Skeletal muscle tissue (tissue), 4 donors: ENCODE measurements around the gene TUBA4A. TPM values are rescaled to one million over a fixed set of nuclear protein-coding genes. Genes with fewer than 3 reads are reported as not detected.
"Not testable (repeated sequence)": the region's sequence is repeated elsewhere in the genome, so short reads cannot be mapped to it uniquely, and the experiment has no call there.

Experiments
- H3K27ac ChIP-seq: one replicate; pipeline ENCODE4 v1.7.0; 2013; ENCODE audit warnings: mild to moderate bottlenecking, low read depth, low read length, inconsistent platforms
- H3K27me3 ChIP-seq, 3 donors: one replicate each; pipeline ENCODE4 v1.7.0; 2013; ENCODE audit warnings: low read length in 3 of 3; ENCODE audit not compliant: control insufficient read depth in 3 of 3, insufficient read depth in 3 of 3
- H3K36me3 ChIP-seq, 3 donors: one replicate each; pipeline ENCODE4 v1.7.0; 2013; ENCODE audit warnings: low read length in 3 of 3; ENCODE audit not compliant: control insufficient read depth in 3 of 3, insufficient read depth in 3 of 3
- H3K4me1 ChIP-seq, 3 donors: one replicate each; pipeline ENCODE4 v1.7.0; 2013; ENCODE audit warnings: low read length in 3 of 3, mild to moderate bottlenecking in 3 of 3; ENCODE audit not compliant: control insufficient read depth in 3 of 3, insufficient read depth in 3 of 3
- H3K4me3 ChIP-seq, 3 donors: one replicate each; pipeline ENCODE4 v1.7.0; 2013; ENCODE audit warnings: low read length in 3 of 3
- H3K9ac ChIP-seq, 3 donors: one replicate each; pipeline ENCODE4 v1.7.0; 2013; ENCODE audit warnings: low read length in 3 of 3, mild to moderate bottlenecking in 3 of 3, moderate library complexity in 2 of 3, low read depth in 1 of 3
- H3K9me3 ChIP-seq, 3 donors: one replicate each; pipeline ENCODE4 v1.7.0; 2013; ENCODE audit warnings: low read length in 3 of 3; ENCODE audit not compliant: control insufficient read depth in 3 of 3
- total RNA-seq: library from RNA; depleted of rRNA; stranded (reverse); fragments of >200 nt; gene quantifications from one replicate; pipeline ENCODE4 v1.2.3, GENCODE V29; 2014
- donor health status: Osteomylitis.

TUBA4A gene
- total RNA-seq, 1 donor from 2014 or later: 30.8 TPM

GRCh38 chr2:219207884-219208740, 45.6 kb downstream of the TUBA4A start:
- Histone ChIP-seq H3K27me3 (no peaks in the 10 kb centered on the region), H3K9me3 (no peaks in the 10 kb centered on the region), H3K27ac (peak overlapping the region; percentile 78), H3K36me3 (peaks cover 41 to 46% (median 44%) of the 10 kb centered on the region in 3 donors), H3K4me1 (peaks cover 17 to 20% (median 18%) of the 10 kb centered on the region in 3 donors), H3K9ac (peak overlapping the region in 2 of 3 donors; percentile 8 to 71), H3K4me3 (peak overlapping the region in 1 of 3 donors; percentile 80)

- H3K27me3 ChIP-seq: no peaks in the 10 kb centered on the region
- peak overlapping the region; percentile 74 to 94 (median 80) for H3K4me3 ChIP-seq
- H3K4me1 ChIP-seq: peaks cover 17 to 20% (median 18%) of the 10 kb centered on the region in 3 donors
- no peaks in the 10 kb centered on the region for H3K9me3 ChIP-seq
- peak overlapping the region; percentile 78 for H3K27ac ChIP-seq
- H3K36me3 ChIP-seq: peaks cover 36 to 38% (median 38%) of the 10 kb centered on the region in 3 donors
- peak overlapping the region; percentile 13 to 71 (median 63) for H3K9ac ChIP-seq
Measured at GRCh38 chr2:219207134-219207883, 46.4 kb downstream of the TUBA4A start.

DNA sequence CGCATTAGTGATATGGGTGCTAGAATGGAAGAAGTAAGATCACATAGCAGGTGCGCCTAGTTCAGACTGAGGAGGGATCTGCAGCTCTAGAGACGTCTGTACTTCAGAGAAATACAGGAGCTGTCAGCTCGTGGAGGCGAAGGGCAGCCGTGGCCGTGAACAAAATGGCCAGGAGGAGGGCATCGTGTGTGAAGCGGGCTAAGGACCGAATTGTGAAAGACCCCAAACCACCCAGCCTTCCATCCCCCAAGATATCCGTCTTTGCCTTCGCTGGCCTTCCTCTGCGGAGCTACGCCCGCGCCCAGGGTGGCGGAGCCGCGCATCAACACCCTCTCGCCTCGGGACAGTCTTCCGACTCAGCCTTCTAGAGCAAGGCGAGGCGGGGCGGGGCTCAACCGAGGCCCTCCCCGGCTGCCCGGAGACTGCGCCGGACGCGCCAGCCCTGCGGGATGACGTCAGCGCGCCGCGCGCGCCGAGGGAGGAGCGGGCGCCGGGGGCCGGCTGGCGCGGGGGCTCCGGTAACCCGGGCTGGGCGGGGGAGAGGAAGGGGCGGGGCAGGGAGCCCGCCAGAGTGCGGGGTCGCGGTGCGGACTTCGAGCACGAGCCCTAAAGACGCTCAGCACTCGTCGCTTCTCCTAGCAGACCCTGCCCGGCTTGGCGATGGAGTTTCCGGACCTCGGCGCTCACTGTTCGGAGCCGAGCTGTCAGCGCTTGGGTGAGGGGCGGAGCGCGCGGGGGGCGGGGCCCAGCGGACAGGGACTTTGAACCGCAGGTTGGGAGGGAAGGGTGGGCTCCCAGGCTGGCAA, 47.2 kb downstream of the TUBA4A start, which contains the start of gene ZFAND2B:
Gene ZFAND2B, plus strand, starts transcription at position 455 of the 806 bp plus-strand sequence. Its CDS starts 206 bp downstream, at position 661.
- no peaks in the 10 kb centered on the region for H3K9me3 ChIP-seq
- H3K27ac ChIP-seq: peak within 1 kb of the TSS; percentile 78
- H3K9ac ChIP-seq: peak within 1 kb of the TSS; percentile 79 to 97 (median 94)
- no peaks in the 10 kb centered on the region for H3K27me3 ChIP-seq
- H3K4me3 ChIP-seq: peak within 1 kb of the TSS; percentile 80 to 94 (median 93)
- peaks cover 32 to 36% (median 34%) of the 10 kb centered on the region in 3 donors for H3K36me3 ChIP-seq
- peaks cover 17 to 20% (median 18%) of the 10 kb centered on the region in 3 donors for H3K4me1 ChIP-seq

DNA sequence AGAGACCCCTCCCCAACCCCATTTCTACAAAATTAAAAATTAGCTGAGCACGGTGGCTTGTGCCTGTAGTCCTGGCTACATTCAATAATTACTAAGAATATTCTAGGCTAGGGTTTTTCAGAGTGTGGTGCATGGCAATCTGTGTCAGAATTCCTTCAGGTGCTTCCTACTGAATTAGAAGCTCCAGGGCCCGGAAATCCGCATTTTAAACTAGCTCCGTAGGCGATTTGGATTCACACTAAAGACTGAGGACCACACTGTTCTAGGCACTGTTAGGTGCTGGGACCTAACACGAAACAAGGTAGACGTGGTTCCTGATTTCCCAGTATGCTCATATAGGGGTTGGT, 47.8 kb downstream of the TUBA4A start:
- H3K4me3 ChIP-seq: peak overlapping the region; percentile 80 to 94 (median 93)
- H3K36me3 ChIP-seq: peaks cover 29 to 32% (median 29%) of the 10 kb centered on the region in 3 donors
- peak overlapping the region; percentile 79 to 97 (median 94) for H3K9ac ChIP-seq
- H3K4me1 ChIP-seq: peaks cover 17 to 20% (median 18%) of the 10 kb centered on the region in 3 donors
- no peaks in the 10 kb centered on the region for H3K27me3 ChIP-seq
- H3K27ac ChIP-seq: peak overlapping the region; percentile 78
- H3K9me3 ChIP-seq: no peaks in the 10 kb centered on the region

GRCh38 chr2:219205165-219205538, 48.6 kb downstream of the TUBA4A start:
- no peak overlapping the region for H3K4me3 ChIP-seq
- no peak overlapping the region for H3K27ac ChIP-seq
- H3K36me3 ChIP-seq: peaks cover 20 to 24% (median 21%) of the 10 kb centered on the region in 3 donors
- H3K4me1 ChIP-seq: peaks cover 17 to 20% (median 18%) of the 10 kb centered on the region in 3 donors
- no peak overlapping the region for H3K9ac ChIP-seq
- H3K27me3 ChIP-seq: no peaks in the 10 kb centered on the region
- H3K9me3 ChIP-seq: no peaks in the 10 kb centered on the region

DNA sequence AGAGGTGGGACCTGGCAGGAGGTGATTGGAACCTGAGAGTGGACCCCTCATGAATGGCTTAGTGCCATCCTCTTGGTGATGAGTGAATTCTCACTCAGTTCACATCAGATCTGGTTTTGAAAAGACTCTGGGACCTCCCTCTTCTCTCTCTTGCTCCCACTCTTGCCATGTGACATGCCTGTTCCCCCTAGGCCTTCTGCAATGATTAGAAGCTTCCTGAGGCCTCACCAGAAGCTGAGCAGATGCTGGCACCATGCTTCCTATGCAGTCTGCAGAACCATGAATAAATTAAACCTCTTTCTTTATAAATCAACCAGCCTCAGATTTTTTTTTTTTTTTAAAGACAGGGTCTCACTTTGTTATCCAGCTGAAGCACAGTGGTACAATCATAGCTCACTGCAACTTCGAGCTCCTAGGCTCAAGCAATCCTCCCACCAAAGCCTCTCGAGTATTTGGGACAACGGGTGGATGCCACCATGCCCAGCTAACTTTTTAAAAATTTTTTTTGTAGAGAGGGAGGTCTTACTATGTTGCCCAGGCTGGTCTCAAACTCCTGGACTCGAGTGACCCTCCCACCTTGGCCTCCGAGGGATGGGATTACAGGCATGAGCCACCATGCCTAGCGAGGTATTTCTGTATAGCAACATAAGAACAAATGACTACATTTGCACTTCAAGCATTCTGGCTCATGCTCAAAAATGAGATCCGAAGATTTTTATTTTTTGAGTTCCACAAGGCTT, 49.1 kb downstream of the TUBA4A start:
- Histone ChIP-seq H3K4me3 (no peak overlapping the region), H3K9ac (no peak overlapping the region), H3K4me1 (peaks cover 17 to 20% (median 18%) of the 10 kb centered on the region in 3 donors), H3K9me3 (no peaks in the 10 kb centered on the region), H3K27me3 (peaks cover 0 to 4% (median under 1%) of the 10 kb centered on the region in 3 donors), H3K27ac (no peak overlapping the region), H3K36me3 (peaks cover 15 to 19% (median 16%) of the 10 kb centered on the region in 3 donors)

- peaks cover 4 to 13% (median 10%) of the 10 kb centered on the region in 3 donors for H3K27me3 ChIP-seq
- H3K9ac ChIP-seq, H3K9me3 ChIP-seq, H3K36me3 ChIP-seq, H3K27ac ChIP-seq, H3K4me1 ChIP-seq, H3K4me3 ChIP-seq: not testable (repeated sequence)
Measured at GRCh38 chr2:219201331-219201730, 52.4 kb downstream of the TUBA4A start.

- H3K9ac ChIP-seq, H3K9me3 ChIP-seq, H3K4me1 ChIP-seq, H3K27ac ChIP-seq, H3K4me3 ChIP-seq, H3K36me3 ChIP-seq: not testable (repeated sequence)
- H3K27me3 ChIP-seq: peaks cover 4 to 13% (median 10%) of the 10 kb centered on the region in 3 donors
Measured at GRCh38 chr2:219200502-219201326, 53.0 kb downstream of the TUBA4A start.
